ENCODE measurements around the gene IL3. TPM values are rescaled to one million over a fixed set of nuclear protein-coding genes. Genes with fewer than 3 reads are reported as not detected.
A peak's percentile ranks its signal among the peaks of the same experiment; 100 is the strongest.

The IL3 gene
- total RNA-seq, result under 1 TPM in 1 of 2 donors, not detected in 1; 0.36 TPM

- peaks cover 47 to 49% of the 10 kb centered on the region in 2 donors for H3K4me1 Mint-ChIP-seq (ENCODE audit: low read depth in 2 of 2)
- H3K27me3 Mint-ChIP-seq, result peaks cover 0 to 3% of the 10 kb centered on the region in 2 donors
- no peaks in the 10 kb centered on the region for H3K36me3 Mint-ChIP-seq
- ATAC-seq (no peak), DNase-seq (ENCODE audit: low spot score) (peak; percentile 34)
- no peak within 1 kb of the TSS for H3K4me3 Mint-ChIP-seq
- H3K27ac Mint-ChIP-seq, result peak within 1 kb of the TSS in 1 of 2 donors; percentile 82
- H3K9me3 Mint-ChIP-seq, result no peaks in the 10 kb centered on the region
These were observed at the start of gene IL3 for GRCh38 chr5:132060501-132061161. Gene IL3, plus strand, starts transcription at chr5:132060655. Its CDS starts 52 bp downstream, at chr5:132060707.

GRCh38 chr5:132010989-132011621 lies 49.4 kb upstream of the IL3 start:
- Mint-ChIP-seq H3K9me3 (no peaks in the 10 kb centered on the region), H3K27ac (peak overlapping the region in 1 of 2 donors; percentile 25), H3K27me3 (peaks cover 23 to 24% of the 10 kb centered on the region in 2 donors), H3K4me3 (peak overlapping the region; percentile 62), H3K4me1 (ENCODE audit: low read depth in 2 of 2) (peaks cover 14 to 19% of the 10 kb centered on the region in 2 donors), H3K36me3 (no peaks in the 10 kb centered on the region)
- ATAC-seq, result peak; percentile 1 to 2
- peak; percentile 52 for DNase-seq (ENCODE audit: low spot score)

- Mint-ChIP-seq H3K27ac (peak within 1 kb of the TSS in 1 of 2 donors; percentile 25), H3K27me3 (peaks cover 28 to 30% of the 10 kb centered on the region in 2 donors), H3K4me1 (ENCODE audit: low read depth in 2 of 2) (peaks cover 19% of the 10 kb centered on the region in 2 donors), H3K9me3 (no peaks in the 10 kb centered on the region), H3K4me3 (peak within 1 kb of the TSS; percentile 62), H3K36me3 (no peaks in the 10 kb centered on the region)
- peak; percentile 64 to 72 for ATAC-seq
- peak; percentile 67 for DNase-seq (ENCODE audit: low spot score)
These were observed 48.7 kb upstream of the IL3 start, which contains the start of gene ACSL6 for GRCh38 chr5:132011622-132012343. Gene ACSL6, minus strand, starts transcription at chr5:132011658. Its CDS starts 105 bp downstream, at chr5:132011553.

GRCh38 chr5:132012371-132013005 lies 48.0 kb upstream of the IL3 start:
- Mint-ChIP-seq H3K36me3 (no peaks in the 10 kb centered on the region), H3K4me1 (ENCODE audit: low read depth in 2 of 2) (peaks cover 26% of the 10 kb centered on the region in 2 donors), H3K9me3 (no peaks in the 10 kb centered on the region), H3K4me3 (peak overlapping the region; percentile 40), H3K27me3 (peaks cover 28 to 37% of the 10 kb centered on the region in 2 donors), H3K27ac (no peak overlapping the region)
- no peak for ATAC-seq
- DNase-seq (ENCODE audit: low spot score), result peak; percentile 49

- Mint-ChIP-seq H3K4me1 (ENCODE audit: low read depth in 2 of 2) (peaks cover 30 to 32% of the 10 kb centered on the region in 2 donors), H3K27ac (peak overlapping the region in 1 of 2 donors; percentile 15), H3K27me3 (peaks cover 33 to 44% of the 10 kb centered on the region in 2 donors), H3K36me3 (no peaks in the 10 kb centered on the region), H3K9me3 (no peaks in the 10 kb centered on the region), H3K4me3 (no peak overlapping the region)
- ATAC-seq (peak in 1 of 2 donors; percentile 8), DNase-seq (ENCODE audit: low spot score) (peak; percentile 23)
These were observed 47.3 kb upstream of the IL3 start for GRCh38 chr5:132013006-132013689.

GRCh38 chr5:132013711-132014110 lies 46.7 kb upstream of the IL3 start:
- peaks cover 28 to 30% of the 10 kb centered on the region in 2 donors for H3K4me1 Mint-ChIP-seq (ENCODE audit: low read depth in 2 of 2)
- peaks cover 29 to 38% of the 10 kb centered on the region in 2 donors for H3K27me3 Mint-ChIP-seq
- no peaks in the 10 kb centered on the region for H3K36me3 Mint-ChIP-seq
- ATAC-seq, result no peak
- no peak for DNase-seq (ENCODE audit: low spot score)
- H3K9me3 Mint-ChIP-seq, result no peaks in the 10 kb centered on the region
- peak overlapping the region in 1 of 2 donors; percentile 15 for H3K27ac Mint-ChIP-seq
- H3K4me3 Mint-ChIP-seq, result no peak overlapping the region

- peaks cover 37 to 38% of the 10 kb centered on the region in 2 donors for H3K4me1 Mint-ChIP-seq (ENCODE audit: low read depth in 2 of 2)
- ATAC-seq (no peak), DNase-seq (ENCODE audit: low spot score) (no peak)
- no peaks in the 10 kb centered on the region for H3K9me3 Mint-ChIP-seq
- no peak overlapping the region for H3K4me3 Mint-ChIP-seq
- peak overlapping the region in 1 of 2 donors; percentile 73 for H3K27ac Mint-ChIP-seq
- no peaks in the 10 kb centered on the region for H3K36me3 Mint-ChIP-seq
- peaks cover 9 to 24% of the 10 kb centered on the region in 2 donors for H3K27me3 Mint-ChIP-seq
These were observed 43.7 kb upstream of the IL3 start for GRCh38 chr5:132016721-132017250.

- H3K27me3 Mint-ChIP-seq, result peaks cover 9 to 24% of the 10 kb centered on the region in 2 donors
- DNase-seq (ENCODE audit: low spot score) (no peak), ATAC-seq (no peak)
- H3K9me3 Mint-ChIP-seq, result no peaks in the 10 kb centered on the region
- peak overlapping the region in 1 of 2 donors; percentile 73 for H3K27ac Mint-ChIP-seq
- H3K4me3 Mint-ChIP-seq, result peak overlapping the region; percentile 20
- no peaks in the 10 kb centered on the region for H3K36me3 Mint-ChIP-seq
- H3K4me1 Mint-ChIP-seq (ENCODE audit: low read depth in 2 of 2), result peaks cover 37% of the 10 kb centered on the region in 2 donors
These were observed 43.1 kb upstream of the IL3 start for GRCh38 chr5:132017316-132017715.

GRCh38 chr5:132017738-132018625 lies 42.5 kb upstream of the IL3 start:
- no peaks in the 10 kb centered on the region for H3K9me3 Mint-ChIP-seq
- H3K4me3 Mint-ChIP-seq, result peak overlapping the region; percentile 20
- H3K27ac Mint-ChIP-seq, result peak overlapping the region in 1 of 2 donors; percentile 73
- H3K4me1 Mint-ChIP-seq (ENCODE audit: low read depth in 2 of 2), result peaks cover 34 to 40% of the 10 kb centered on the region in 2 donors
- peaks cover 9 to 24% of the 10 kb centered on the region in 2 donors for H3K27me3 Mint-ChIP-seq
- no peaks in the 10 kb centered on the region for H3K36me3 Mint-ChIP-seq
- DNase-seq (ENCODE audit: low spot score), result no peak
- ATAC-seq, result no peak

- Mint-ChIP-seq H3K36me3 (no peaks in the 10 kb centered on the region), H3K9me3 (no peaks in the 10 kb centered on the region), H3K4me1 (ENCODE audit: low read depth in 2 of 2) (peaks cover 34 to 44% of the 10 kb centered on the region in 2 donors), H3K4me3 (no peak overlapping the region), H3K27ac (peak overlapping the region; percentile 84 to 86), H3K27me3 (peaks cover 9 to 24% of the 10 kb centered on the region in 2 donors)
- no peak for ATAC-seq
- DNase-seq (ENCODE audit: low spot score), result no peak
These were observed 41.1 kb upstream of the IL3 start for GRCh38 chr5:132019337-132019736.

GRCh38 chr5:132019857-132020555 lies 40.4 kb upstream of the IL3 start:
- H3K36me3 Mint-ChIP-seq, result no peaks in the 10 kb centered on the region
- H3K4me1 Mint-ChIP-seq (ENCODE audit: low read depth in 2 of 2), result peaks cover 34 to 44% of the 10 kb centered on the region in 2 donors
- peak overlapping the region; percentile 58 for H3K4me3 Mint-ChIP-seq
- peaks cover 9 to 24% of the 10 kb centered on the region in 2 donors for H3K27me3 Mint-ChIP-seq
- no peaks in the 10 kb centered on the region for H3K9me3 Mint-ChIP-seq
- H3K27ac Mint-ChIP-seq, result peak overlapping the region; percentile 84 to 86
- DNase-seq (ENCODE audit: low spot score), result peak; percentile 84
- ATAC-seq, result peak; percentile 95 to 96

Data from natural killer cell treated with Interleukin-12 subunit alpha and Interleukin-12 subunit beta and Interleukin-15 and Interleukin-18, amount 100 ng/mL, for 72 hours (primary cell).